ENCODE results near the gene ARHGAP19.
"Not testable (repeated sequence)": the region's sequence is repeated elsewhere in the genome, so short reads cannot be mapped to it uniquely, and the experiment has no call there.

ARHGAP19 gene

GRCh38 chr10:97279121-97279815, 13.2 kb downstream of the ARHGAP19 start:
- no peak for DNase-seq

DNA sequence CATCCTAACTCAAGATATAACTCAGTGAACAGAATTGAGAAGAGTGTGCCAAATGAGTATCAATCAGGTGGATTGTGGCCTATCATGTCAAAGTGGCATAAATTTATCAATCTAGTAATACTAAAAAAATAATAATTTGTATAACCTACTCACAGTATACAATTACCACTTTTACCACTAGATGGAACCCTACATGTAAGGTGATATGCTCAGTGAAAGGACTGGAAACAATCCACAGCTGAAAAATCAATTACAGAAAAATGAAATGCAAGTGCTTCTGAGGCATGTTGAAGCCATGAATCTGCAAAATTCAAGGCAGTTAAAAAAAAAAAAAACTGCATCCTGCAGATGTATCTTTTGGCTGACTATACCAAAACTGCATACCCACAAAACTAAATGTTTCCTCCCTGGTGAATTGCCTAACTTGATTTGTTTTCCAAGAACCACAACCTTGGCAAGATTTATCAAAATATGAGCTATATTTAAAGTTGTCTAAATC, 13.9 kb downstream of the ARHGAP19 start:
- DNase-seq: no peak

DNA sequence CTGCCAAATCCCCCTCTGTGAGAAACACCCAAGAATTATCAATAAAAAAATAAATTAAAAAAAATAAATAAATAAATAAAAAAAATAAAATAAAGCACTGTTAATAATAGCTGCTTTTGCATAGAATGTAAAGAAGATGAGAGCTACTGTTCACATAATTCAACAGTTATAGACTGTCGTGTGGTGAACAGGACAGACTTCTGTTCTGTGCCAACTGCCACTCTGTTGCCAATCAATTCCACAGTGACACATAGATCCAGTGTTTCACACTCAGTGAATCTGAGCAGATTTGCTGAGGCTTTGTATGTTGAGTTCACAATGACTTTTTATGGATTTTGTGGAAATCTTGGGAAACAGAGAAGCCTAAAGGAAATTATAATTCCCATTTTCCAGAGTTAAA, 14.9 kb downstream of the ARHGAP19 start:
- no peak for DNase-seq

- DNase-seq: no peak
Observed at GRCh38 chr10:97274828-97275227, 17.6 kb downstream of the ARHGAP19 start.

DNA sequence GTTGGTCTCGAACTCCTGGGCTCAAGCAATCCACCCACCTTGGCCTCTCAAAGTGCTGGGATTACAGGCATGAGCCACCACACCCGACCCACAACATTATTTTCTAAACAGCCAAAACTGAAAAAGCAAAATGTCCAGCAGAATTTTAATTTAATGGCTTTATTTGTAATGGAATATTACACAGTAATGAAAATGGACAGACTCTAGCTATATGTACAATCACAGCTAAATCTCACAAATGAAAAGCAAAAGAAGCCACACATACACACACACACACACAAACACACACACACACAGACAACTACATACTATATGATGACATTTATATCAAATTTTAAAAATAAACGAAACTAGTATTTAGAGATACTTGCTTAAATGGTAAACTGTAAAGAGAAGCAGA, 18.7 kb downstream of the ARHGAP19 start:
- no peak for DNase-seq

GRCh38 chr10:97270523-97271154, 21.8 kb downstream of the ARHGAP19 start:
- DNase-seq: no peak

DNA sequence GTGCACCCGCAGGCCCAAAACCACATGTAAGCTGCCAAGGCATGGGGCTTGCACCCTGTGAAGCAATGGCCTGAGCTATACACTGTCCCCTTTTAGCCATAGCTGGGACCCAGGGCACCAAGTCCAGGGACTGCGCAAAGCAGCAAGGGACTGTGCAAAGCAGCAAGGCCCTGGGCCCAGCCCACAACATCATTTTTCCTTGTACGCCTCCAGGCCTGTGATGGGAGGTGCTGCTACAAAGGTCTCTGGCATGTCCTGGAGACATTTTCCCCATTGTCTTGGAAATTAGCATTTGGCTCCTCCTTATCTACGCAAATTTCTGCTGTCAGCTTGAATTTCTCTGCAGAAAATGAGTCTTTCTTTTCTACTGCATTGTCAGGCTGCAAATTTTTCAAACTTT, 24.8 kb downstream of the ARHGAP19 start:
- DNase-seq: no peak

DNA sequence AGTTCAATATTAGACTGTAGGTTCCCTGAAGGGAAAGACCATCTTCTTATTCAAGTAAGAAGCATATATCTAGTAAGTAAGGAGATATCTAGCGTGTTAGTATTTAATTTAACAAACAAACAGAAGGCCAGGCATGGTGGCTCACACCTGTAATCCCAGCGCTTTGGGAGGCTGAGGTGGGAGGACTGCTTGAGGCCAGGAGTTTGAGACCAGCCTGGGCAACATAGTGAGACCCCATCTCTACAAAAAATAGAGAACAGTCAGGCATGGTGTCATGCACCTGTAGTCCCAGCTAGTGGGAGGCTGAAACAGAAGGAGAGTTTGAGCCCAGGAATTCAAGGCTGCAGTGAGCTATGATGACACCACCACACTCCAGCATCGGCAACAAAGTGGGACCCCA, 27.3 kb downstream of the ARHGAP19 start:
- DNase-seq: not testable (repeated sequence)

DNA sequence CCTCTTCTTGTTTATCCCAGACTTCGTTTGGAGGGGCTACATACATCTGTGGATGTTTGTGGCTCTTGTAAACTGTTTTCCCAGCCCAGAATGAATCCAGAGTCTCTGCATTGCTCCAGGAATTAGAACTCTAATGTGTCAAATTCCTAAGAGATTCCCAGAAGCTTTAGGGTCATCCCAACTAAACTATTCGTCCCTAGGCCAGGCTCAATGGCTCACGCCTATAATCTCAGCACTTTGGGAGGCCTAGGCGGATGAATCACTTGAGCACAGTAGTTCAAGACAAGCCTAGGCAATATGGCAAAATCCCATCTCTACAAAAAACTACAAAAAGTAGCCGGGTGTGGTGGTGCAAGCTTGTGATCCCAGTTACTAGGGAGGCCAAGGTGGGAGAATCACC, 28.5 kb downstream of the ARHGAP19 start:
- DNase-seq: no peak

GRCh38 chr10:97261656-97262055, 30.8 kb downstream of the ARHGAP19 start:
- no peak for DNase-seq

DNA sequence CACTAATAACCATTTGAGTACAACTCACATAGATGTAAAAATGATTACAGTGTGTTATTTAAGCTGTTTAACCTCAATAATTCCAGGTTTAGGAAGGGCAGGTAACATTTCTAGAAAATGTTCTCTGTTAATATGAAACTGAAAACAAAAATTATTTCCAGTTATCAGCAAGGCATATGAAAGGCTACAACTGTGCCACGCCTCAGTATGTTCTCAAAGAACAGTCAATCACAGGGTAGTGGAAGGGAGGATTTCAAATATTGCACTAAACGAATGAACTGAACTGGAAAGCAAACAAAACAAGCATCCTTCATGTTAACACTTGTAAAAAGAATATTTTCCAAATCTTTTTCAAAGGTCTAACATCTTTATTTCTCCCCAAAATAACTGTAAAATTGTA, 31.3 kb downstream of the ARHGAP19 start:
- DNase-seq: no peak

DNA sequence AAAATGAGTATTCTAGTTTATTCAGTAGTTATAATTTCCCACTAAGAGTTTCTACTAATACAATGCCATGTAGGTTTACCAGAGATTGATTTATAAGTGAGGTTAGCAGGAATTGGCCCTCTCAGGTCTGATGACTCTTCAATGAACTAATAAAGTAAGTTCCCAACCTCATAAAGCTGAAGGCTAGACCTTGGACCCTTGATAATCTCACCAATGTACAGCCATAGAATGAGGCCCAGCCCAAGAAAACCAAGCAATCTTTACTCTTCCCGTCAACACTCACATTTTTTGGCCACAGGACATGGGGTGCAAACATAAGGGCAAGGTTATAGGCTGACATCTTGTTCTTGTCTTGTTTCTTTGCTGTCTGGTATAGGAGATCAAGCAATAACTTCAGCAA, 33.3 kb downstream of the ARHGAP19 start:
- DNase-seq: no peak

- DNase-seq: no peak
Observed at GRCh38 chr10:97256356-97256755, 36.1 kb downstream of the ARHGAP19 start.

- DNase-seq: no peak
Observed at GRCh38 chr10:97255512-97256293, 36.7 kb downstream of the ARHGAP19 start.

DNA sequence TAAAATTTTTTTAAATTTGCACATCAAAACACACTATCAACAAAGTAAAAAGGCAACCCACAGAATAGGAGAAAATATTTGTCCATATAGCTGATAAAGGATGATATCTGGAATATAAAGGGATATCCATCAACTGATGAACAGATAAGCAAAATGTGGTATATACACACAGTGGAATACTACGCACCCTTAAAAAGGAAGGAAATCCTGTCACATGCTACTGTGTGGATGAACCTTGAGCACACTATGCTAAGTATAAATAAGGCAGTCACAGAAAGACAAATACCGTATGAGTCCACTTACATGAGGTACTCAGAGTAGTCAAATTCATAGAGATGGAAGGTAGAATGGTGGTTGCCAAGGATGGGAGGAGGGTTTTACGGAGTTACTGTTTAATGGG, 37.7 kb downstream of the ARHGAP19 start:
- no peak for DNase-seq

- no peak for DNase-seq
Observed at GRCh38 chr10:97250952-97251351, 41.5 kb downstream of the ARHGAP19 start.

DNA sequence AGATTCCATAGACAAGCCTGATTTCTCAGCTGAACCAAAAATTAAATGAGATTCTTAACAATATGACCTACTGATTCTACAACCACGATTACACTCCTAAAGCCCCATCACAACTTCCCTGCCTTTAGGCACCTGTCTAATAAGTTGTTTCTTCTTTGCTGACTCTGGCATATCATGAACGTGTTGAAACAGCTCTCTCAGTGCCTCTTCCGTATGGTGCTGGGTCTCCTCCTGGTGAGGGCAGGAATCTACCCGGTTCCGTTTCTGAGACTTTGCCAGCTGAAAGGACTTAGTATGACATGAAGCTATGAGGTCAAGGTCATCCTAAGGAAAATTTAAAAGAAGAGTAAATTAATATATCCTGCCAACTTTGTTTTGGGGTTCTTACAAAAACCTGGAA, 48.6 kb downstream of the ARHGAP19 start:
- no peak for DNase-seq

DNA sequence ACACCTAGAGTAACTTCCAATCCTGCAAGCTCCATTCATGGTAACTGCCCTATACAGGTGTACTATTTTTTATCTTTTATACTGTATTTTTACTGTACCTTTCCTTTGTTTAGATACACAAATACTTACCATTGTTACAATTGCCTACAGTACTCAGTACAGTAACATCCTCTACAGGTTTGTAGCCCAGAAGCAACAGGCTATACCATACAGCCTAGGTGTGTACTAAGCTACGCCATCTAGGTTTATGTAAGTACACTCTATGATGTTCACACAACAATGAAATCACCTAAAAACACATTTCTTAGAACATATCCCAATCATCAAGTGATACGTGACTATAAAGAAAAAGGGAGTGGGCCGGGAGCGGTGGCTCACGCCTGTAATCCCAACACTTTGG, 53.6 kb downstream of the ARHGAP19 start:
- DNase-seq: no peak

- no peak for DNase-seq
Observed at GRCh38 chr10:97235353-97235752, 57.1 kb downstream of the ARHGAP19 start.

DNA sequence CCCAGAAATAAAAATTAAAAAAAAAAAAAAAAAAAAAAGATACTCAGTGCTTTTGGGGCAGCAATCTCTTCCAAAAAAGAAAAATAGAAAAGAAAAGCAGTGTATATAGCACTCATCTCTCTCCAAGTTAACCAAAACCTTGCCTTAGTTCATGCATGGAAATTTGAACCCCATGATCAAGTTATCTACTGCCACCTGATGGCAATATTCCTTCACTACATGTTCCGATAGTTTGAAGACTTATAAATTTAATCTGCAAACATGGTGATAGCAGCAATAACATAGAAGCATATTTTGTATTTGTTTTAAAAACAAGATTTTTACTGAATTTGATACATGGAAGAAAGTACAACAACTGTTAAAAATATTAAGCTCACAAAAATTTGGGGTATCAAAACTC, 58.0 kb downstream of the ARHGAP19 start:
- no peak for DNase-seq

GRCh38 chr10:97230146-97230545, 62.3 kb downstream of the ARHGAP19 start:
- DNase-seq: no peak

- DNase-seq: no peak
Observed at GRCh38 chr10:97229322-97230015, 63.0 kb downstream of the ARHGAP19 start.

DNA sequence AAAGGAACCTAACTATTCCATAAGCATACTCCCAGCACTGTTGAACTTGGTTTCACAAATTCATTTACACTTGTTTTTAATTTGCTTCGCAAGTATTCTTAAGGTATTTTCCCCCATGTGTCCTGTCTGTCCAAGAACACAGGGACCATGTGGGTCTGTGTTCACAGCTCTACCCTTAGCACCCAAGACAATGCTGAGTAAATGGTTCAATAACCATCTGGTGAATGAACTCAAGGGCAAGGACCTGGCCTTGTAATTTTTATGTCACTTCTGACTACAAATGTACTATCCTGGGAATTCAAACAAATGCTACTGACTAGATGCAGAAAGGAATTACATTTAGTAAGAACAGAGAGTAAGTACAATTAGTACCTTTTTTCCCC, 63.7 kb downstream of the ARHGAP19 start:
- no peak for DNase-seq
